Amniotic stem cell (primary cell): ENCODE data around the gene PHKB.

Source experiments
- DNase-seq: peaks from one replicate; lab custom pipeline; 2025; lab: John Stamatoyannopoulos, UW

Gene PHKB

GRCh38 chr16:47687694-47688093 is 226.6 kb downstream of the PHKB start:
- DNase-seq: no peak

DNA sequence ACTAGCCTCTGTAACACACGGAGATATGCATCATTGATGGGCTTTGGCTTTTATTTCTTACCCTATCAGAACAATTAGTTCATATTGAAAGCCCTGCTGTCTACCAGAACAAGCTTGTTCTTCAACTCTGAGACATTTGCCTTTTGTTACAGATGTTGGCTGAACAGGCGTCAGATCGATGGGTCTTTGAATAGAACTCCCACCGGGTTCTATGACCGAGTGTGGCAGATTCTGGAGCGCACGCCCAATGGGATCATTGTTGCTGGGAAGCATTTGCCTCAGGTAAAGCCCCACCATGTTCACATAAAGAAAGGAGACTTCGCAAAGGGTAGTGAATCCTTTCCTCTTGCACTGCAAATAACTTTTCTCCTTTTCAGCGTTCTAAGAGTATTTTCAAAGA is 232.1 kb downstream of the PHKB start:
- DNase-seq: no peak

DNA sequence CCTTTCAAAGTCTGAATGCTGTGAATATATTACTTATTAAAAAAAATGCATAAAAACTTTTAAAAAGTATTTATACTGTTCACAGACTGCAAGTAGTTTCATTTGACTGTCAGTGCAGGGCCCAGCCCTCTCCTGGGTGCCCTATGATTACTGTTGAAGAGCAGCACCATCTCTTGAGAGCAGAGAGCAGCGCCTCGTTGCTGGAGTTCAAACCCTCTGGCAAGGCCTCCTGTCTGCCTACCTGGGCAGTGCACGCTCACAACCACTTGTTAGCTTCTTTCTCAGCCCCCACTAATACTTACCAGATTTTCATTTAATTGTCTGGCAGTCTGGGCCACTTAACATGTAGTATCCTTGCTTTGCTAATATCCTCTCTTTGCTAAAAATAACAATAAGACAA is 233.4 kb downstream of the PHKB start:
- DNase-seq: no peak

DNA sequence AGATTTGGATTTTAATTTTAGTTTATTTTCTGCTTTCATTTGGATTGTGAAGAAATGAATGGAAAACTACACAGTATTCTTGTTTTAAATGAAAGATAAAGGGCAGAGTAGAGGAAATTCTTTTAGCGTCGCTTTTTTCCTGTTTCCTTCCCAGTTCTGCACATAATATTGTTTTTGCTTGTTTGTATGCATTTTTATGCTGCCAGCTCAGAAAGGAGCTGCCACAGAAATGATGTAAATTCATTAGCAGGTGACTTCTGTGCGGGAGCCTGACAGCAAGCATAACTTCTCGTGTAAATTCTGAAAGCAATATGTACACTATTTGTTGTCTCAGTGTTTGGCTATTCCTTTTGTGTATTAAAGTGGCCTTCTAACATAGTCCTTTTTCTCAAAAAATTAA is 234.6 kb downstream of the PHKB start:
- no peak for DNase-seq

GRCh38 chr16:47697826-47698225 is 236.7 kb downstream of the PHKB start:
- no peak for DNase-seq

DNA sequence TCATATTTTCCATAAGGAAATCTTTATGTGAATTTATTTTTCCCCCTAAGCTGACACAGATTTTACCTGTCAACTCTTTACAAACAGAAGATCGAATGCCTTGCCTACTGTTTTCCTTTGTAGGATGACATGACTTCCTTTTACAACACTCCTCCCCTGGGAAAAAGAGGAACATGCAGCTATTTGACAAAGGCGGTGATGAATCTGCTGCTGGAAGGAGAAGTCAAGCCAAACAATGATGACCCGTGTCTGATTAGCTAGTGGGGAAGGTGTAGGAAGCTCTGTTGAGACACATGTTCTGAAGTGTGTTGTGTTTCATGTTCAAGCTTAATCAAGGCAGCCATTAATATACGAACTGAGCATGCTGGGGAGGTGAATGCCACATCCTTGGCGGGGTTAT is 238.0 kb downstream of the PHKB start:
- no peak for DNase-seq

GRCh38 chr16:47700857-47701587 is 239.9 kb downstream of the PHKB start:
- no peak for DNase-seq

DNA sequence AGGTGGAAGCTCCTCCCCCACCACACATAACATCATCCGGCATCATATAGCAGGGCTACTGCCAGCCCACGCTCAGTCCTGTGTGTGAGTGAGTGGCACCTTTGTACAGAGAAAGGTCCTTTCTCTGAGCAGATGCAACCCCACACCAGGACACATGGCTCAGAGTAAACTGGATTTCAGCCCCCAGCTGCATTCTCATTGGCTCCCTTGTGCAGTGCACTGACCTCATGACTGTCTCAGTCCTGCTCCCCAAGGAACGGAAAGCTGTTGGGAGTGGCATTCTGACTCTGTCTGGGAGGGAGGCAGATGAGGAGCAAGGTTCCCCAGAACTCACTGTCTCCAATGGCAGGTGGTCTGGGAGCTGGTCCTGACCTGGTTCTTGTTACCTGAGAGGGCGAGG is 244.1 kb downstream of the PHKB start:
- no peak for DNase-seq

DNA sequence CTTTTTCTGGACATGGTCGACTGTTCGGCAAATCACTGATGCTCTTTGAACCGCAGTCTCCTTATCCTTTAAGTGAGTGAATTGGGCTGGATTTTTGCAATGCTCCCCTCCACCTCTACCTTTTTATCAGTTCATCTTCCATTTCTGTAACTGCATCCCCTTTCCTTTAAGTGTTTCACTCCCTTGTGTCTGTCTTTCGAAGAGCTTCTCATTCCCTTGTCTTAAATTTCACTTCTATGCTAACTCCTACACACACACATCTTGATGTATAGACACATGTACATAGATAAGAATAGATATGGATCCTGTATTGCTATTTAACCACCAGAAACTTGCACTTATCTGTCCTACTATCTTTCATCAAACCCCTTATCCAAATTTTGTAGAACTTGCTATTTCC is 250.7 kb downstream of the PHKB start:
- DNase-seq: no peak

DNA sequence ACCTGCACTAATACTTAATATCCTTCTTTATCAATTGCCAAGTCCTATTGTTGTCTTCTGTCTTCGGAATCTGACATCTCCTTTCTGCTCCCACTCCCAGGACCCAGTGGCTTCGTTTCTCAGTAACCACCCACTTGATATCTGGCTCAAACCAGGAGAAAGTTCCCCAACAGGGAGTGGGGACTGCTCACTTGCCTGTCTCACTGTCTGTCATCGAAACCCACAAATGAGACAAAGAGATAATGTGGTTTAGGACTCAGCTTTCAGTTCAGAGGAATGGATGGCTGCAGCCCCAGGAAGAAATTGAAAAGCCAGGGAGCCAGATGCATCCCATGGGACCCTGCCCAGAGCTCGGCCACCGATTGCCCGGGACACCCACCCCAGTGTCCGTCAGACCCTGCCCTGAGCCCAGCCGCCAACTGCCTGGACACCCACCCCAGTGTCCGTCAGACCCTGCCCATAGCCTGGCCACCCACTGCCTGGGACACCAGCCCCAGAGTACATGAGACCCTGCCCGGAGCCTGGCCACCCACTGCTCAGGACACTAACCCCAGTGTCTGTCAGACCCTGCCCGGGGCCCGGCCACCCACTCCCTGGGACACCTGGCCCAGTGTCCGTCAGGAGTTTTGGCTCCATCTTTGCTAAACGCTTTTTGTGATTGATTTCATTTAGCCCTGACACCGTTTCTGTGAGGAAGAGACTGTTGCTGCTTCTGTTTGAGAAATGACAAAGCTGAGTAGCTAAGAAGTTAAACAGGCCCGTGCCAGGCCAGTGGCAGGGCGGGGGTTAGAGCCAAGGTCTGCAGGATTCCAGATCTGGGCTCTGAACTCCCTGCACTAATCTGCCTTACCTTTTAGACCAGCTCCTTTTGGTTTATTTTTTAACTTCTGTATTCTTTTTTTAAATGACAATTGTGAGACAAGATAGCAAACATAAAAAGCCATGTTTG is 251.4 kb downstream of the PHKB start:
- no peak for DNase-seq

- DNase-seq: no peak
Measured at GRCh38 chr16:47713225-47713595, 252.1 kb downstream of the PHKB start.

DNA sequence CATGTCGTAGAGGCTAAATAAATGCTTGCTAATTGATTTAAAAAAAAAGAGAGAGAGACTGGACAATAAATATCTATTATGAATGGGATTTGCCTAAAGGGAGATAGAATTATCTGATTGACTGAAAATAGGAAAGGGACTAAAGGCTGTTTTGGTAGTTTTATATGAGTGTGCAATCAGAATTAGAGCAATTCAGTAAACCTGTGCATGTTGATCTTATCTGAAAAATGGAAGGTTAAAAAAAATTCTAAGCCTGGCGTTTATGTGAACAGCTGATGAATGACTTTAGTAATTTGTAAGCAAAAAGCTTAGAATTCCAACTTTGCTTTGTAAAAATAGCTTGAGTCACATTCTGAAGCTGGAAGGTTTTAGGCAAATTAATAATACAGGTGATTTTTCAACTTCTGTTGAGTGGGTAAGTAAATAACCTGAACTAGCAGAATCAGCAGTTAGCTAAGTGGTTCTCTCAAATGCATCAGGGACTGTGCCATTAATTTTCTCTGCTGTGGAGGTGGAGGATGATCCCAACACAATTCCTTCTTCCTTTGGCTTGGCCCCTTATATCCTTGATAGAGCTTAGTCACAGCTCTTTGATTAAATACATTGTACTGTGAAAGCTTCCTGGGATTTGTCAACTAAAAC is 254.4 kb downstream of the PHKB start:
- DNase-seq: no peak

DNA sequence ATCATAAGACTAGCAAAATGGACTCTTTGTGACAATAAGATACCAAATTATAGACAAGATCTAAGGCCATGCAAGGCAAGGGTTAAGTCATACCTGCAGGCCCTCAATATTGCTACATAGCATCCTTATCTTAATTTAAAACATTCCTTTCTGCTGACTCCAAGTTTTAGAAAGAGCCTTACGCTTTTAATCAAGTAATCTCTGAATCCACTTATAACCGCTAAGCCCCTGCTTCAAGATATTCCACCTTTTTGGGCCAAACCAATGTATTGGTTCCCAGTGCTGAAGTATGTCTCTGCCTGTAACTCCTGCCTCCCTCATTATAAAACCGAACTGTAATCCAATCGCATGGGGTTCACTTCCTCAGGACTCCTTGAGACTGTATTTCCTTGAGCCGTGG is 255.4 kb downstream of the PHKB start:
- no peak for DNase-seq

GRCh38 chr16:47719713-47720112 is 258.6 kb downstream of the PHKB start:
- no peak for DNase-seq

DNA sequence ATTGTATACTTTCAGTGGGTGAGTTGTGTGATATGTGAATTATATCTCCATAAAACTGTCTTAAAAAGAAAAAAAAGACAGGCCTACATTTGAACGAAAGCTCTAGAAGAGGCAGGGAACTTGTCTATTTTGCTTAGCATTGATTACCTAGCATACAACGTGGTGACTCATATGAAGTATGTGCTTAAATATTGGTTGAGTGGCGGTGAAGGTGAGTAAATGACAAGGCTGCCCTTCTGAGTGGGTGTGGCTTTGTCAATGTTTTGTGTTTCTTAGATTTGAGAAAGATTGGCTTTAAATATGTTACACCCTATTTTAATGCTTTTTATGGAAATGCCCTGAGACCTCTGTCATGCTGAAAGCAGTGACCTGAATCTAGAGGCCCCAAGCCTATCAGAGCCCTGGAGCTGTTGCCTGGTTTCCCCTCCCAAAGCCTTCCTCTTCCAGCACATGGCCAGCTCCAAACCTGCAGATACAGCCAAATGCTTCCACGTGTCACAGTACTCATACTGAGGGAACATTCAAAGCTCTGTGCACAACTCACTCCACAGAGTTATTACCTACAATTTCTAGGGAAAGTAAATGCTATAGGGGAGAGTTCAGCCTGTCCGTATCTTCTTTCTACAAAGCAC is 260.0 kb downstream of the PHKB start:
- no peak for DNase-seq

DNA sequence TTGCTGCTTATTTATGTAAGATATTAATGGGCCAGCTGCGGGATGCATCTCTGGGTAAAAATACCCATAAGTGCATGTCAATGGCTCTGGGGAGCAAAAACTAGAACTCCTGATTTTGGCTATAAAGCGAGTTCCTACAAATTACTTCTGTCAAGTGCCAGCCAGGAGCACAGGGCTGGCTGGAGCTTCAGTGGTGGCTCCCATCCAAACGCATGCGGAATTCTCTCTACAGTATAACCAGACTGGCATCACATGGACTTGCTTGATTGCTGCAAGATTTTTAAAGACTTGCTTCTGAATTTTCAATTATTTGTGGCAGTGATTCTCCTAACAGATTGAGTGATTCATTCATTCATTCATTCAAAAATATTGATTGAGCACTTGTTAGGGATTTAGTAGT is 260.9 kb downstream of the PHKB start:
- DNase-seq: no peak

- DNase-seq: no peak
Measured at GRCh38 chr16:47724115-47724785, 263.1 kb downstream of the PHKB start.

GRCh38 chr16:47725188-47725695 is 264.1 kb downstream of the PHKB start:
- no peak for DNase-seq

GRCh38 chr16:47726031-47726675 is 265.0 kb downstream of the PHKB start:
- no peak for DNase-seq

- no peak for DNase-seq
Measured at GRCh38 chr16:47727131-47727530, 266.0 kb downstream of the PHKB start.

GRCh38 chr16:47728205-47728604 is 267.1 kb downstream of the PHKB start:
- no peak for DNase-seq
